Fibroblast of skin of left quadriceps (primary cell): ENCODE measurements around the gene ZNF747.
"Not testable (repeated sequence)": the region's sequence is repeated elsewhere in the genome, so short reads cannot be mapped to it uniquely, and the experiment has no call there.

Experiments used
- DNase-seq, 2 experiments: peaks; one replicate each; pipeline ENCODE4 v3.0.0-alpha.2; 2013; ENCODE audit warnings: low read depth in 2 of 2

The ZNF747 gene

DNA sequence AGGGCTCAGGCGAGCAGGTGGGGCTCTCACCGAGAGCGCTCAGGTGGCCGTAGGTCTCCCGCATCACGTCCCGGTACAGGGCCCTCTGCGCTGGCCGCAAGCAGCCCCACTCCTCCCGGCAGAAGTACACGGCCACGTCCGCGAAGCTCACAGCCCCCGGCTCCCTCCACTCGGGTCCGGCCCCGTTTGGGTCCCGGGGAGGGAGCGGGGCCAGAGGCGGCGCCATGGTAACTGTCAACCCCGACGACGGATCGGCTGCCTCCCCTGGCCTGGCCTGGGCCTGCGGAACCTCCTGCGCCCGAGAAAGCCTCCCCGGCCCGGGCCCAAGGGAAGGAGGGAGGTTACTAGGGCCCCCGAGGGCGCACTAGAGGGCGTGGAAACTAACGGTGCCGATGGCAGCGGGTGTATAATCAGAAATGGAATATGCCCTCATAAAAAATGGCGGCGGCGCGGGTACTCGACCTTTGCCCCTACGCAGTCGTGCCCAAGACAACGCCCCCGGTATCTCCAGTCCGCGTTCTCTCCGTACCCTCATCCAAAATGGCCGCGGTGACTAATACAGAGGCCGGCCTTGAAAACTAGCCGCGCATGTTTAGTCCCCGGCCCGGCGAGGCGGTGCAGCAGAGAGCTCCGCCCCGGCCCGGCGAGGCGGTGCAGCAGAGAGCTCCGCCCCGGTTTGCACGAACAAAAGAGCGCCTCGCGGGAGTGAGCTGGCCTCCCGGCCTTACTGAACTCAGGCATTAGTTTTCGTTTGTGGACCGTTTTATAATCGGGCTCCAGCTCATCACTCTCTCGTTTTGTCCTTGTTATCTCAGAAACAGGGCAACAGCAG is 23.5 kb upstream of the ZNF747 start, which contains the start of gene ZNF764:
Gene ZNF764 (minus strand): TSS at position 418 of the 832 bp plus-strand sequence. CDS start 192 bp downstream, at position 226.
- peak; percentile 96 for DNase-seq

DNA sequence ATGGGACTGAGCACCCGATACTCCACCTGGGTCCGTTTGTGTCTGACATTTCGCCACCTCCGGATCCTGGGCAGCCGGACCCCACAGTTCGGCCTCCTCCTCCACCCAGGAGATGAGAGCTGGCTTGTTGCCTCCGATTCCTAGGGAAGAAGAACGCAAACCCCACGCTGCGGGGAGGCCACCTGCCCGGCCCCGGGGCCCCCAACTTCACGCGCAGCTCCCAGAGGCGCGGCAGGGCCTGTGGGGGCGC is 23.0 kb upstream of the ZNF747 start:
- no peak for DNase-seq

DNA sequence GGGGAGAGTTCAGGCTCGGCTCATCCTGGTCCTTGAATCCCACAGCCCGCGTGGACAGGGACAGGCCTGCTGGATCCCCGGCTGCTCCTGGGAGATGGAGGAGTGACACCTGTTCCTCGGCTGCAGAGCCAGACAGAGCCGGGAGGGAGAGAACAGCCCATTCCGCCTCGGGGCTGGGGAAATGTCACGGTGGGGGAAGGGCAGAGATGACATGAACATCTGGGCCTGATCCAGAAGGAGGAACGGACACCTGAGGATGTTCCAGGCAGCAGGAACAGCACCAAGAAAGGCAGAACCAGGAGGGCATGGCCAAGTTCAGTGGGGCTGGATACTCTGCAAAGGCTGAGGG is 21.4 kb upstream of the ZNF747 start:
- no peak for DNase-seq

DNA sequence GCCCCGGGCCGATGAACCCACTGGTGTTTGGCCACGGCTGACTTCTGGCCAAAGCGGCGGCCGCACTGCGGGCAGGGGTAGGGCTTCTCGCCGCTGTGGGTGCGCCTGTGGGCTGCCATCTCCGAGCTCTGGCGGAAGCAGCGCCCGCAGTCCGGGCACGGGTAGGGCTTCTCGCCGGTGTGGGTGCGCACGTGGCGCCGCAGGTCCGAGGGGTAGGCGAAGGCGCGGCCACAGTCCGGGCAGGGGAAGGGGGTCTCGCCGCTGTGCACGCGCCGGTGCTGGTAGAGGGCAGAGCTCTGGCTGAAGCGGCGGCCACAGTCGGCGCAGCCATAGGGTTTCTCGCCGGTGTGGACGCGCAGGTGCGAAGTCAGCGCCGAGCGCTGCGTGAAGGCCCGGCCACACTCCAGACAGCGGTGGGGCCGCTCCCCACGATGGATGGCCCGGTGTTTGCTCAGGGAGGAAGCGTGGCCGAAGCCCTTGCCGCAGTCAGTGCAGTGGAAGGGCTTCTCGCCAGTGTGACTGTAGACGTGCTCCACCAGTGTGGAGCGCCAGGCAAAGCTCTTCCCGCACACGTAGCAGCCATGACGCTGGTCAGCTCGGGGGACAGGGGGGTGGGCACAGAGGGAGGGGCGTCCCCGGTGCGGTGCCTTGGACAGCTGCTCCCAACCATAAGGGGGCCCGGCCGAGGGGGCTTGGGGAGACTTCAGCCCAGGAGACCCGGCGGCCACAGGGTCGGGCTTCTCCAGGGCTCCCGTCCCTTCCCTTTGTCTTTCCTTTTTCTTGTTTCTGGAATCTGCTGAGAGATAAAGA is 20.9 kb upstream of the ZNF747 start:
- no peak for DNase-seq

DNA sequence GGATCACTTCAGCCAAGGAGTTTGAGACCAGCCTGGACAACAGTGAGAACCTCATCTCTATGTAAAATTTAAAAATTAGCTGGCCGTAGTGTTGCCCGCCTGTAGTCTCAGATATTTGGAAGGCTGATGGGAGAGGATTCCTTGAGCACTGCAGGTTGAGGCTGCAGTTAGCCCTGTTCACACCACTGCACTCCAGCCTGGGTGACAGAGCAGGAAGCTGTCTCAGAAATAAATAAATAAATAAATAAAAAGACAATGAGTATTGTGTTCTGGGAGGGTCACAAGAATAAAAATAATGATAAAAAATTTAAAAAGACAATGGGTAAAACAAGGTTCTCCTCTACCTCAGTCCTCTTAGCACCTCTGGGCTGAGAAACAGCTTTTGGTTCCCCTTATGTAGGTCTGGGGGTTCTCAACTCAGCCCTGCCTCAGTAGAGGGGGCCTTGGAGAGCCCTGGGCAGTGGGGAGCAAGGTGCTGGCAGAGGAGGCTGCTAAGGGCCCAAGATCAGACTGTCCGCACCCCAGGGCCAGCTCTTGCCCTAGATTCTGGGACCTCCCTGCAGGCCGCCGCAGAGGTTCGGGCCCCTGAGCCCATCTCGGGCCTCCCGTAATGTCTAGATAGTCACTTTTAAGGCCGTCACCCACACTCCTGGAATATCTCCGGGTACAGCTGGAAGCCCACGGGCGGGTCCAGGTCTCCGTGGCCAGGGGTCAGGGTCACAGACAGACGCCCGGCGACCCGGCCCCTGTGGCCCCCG is 20.1 kb upstream of the ZNF747 start:
- no peak for DNase-seq

DNA sequence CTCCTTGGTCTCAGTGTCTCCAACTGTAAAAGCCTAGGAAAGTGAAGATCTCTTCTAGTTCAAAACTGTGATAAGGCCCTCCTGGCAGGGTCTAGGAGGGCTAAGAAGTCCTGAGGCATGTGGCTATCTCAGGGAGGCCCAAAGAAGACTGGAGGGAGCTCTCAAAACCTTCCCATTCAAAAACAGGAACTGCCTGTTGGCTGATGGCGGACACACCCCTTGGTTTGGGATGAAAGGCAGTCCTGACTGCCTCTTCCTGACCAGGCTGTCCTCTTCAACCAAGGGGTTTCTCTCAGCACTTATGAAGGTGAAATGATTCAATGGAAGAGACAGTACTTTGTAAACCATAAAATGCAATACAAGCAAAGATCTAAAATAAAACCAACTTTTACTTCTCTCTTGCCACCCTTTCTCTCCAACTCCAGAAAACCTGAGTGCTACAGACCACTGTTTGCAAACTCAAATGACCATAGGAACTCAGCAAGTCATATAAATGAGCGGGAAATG is 18.8 kb upstream of the ZNF747 start:
- no peak for DNase-seq

DNA sequence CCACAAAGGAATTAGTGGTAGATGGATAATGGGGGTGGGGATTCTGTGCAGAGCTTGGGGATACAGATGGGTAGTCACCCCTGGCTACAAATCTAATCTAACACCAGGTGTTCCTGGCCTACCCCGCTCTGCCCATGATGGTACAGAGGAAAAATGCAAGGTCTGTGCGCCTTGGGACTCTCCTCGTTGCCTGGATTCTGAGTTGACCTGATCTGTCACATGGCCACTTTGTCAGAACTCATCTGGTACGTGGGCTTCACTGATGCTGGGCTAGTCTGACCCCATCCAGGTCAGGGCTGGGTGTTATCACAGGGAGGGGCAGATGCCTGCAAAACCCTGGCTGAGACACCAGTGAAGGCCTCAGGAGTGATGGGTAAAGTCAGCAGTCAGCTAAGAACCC is 18.3 kb upstream of the ZNF747 start:
- no peak for DNase-seq

DNA sequence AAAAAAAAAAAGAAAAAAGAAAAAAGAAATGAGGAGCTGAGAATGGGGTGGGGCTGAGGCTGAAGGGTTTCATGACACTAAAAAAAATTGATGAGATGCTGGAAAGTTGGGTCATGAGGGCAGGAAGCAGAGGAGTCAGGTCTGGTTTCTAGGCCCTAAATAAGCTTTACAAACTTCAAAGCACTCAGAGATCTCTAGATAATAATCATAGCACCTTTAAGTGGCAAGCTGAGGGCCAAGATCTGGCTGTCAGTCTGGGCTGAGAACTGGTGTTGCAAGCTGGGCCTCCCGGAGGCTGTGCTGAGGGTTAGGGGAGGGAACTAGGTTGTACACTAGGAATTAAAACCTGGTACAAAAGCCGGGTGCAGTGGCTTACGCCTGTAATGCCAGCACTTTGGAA is 17.1 kb upstream of the ZNF747 start:
- no peak for DNase-seq

DNA sequence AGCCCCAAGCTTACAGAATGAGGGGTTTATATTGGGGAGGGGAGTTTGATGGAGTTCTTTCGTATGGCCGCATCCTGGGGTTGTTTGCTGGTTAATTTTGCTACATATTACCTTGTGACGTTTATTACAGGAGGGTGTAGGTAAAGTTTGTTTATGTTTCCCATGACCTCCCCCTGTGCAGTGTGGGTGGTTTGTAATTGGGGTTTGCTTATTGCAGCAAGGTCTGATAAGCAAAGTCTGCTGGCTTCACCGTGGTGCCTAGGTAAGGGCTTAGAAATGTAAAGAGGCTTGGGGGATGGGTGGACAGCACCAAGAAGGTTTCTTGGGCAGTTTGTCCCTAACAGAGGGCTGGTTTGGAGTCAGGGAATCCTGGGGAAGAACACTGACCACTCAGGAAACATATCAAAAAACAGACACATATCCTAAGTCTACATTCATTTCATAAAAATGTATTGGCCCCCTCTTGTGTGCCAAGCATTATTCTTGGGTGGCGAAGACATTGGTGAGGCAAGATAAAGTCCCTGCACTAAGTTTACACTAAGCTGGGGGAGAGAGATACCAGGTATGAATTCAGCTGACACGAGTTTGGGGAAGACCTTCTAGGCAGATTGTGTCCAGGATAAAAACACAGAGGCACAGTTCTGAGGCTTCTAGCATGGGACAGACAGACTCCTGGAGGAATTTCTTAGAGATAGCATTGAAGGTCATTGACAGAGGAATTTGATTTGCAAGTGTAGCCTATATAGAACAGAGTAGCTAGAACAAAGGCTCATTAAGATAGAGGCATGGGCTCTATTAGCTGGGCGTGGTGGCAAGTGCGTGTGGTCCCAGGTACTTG is 14.0 kb upstream of the ZNF747 start:
- no peak for DNase-seq

DNA sequence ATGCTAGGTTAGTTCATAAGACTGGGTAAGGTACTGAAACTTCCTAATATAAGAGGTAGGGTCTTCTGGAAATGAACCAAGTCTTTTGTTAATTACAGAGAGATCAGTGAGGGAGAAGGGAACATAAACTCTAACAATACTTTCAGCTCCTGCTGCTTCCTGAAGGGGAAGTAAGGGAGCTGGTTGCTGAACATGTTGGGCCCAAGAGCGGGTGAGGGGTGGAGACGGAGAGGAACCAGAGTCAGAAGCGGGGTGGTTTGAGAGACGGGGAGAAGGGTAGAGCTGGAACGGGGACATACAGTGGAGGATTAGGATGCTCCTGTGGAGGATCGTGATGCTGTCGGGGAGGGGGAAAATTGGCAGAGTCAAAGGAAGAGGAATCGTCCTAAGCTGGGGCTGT is 11.5 kb upstream of the ZNF747 start:
- DNase-seq, result no peak

DNA sequence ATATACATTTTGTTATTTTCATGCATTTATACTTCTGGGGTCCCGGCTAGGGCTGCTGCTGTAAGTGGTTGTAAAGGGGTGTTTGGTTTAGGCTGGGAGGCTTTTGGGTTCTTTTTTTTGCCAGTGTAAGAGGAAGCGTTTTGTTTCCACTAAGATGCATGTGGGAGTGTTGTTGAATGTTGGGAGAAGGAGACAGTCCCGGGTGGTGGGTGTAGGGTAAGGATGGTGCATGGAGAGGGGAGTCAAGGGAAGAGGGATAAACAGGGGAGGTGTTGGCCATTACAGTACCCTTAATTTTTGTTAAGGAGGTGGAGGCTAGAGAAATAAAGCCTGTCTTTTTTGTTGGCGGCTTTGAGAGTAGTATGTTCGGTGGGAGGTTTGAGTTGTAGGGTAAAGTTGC is 8.4 kb upstream of the ZNF747 start:
- DNase-seq, result no peak

DNA sequence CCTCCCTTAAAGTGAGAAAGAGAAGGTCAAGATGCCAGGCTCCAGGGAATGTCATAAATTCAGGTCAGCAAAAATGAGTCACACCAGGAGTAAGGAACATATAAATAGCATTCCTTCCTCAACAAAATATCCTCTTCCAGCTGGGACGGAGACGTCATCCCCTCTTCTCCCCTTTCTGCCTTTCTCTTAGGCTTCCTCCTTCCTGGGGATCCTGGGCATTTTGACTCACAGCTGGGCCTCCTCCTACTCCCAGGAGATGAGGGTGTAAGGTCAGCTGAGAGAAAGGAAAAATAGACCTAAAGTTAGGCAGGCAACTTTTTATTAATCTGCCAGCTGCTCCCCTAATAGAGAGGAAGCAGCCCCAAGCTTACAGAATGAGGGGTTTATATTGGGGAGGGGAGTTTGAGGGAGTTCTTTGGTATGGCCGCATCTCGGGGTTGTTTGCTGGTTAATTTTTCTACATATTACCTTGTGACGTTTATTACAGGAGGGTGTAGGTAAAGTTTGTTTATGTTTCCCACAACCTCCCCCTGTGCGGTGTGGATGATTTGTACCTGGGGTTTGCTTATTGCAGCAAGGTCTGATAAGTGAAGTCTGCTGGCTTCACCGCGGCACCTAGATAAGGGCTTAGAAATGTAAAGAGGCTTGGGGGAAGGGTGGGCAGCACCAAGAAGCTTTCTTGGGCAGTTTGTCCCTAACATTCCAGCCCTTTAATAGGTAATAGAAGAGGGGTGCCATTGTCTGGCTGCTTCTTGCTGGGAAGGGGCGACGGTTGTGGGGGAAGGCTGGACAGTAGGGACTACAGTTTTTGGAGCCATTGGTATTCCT is 7.1 kb upstream of the ZNF747 start:
- DNase-seq, result no peak

DNA sequence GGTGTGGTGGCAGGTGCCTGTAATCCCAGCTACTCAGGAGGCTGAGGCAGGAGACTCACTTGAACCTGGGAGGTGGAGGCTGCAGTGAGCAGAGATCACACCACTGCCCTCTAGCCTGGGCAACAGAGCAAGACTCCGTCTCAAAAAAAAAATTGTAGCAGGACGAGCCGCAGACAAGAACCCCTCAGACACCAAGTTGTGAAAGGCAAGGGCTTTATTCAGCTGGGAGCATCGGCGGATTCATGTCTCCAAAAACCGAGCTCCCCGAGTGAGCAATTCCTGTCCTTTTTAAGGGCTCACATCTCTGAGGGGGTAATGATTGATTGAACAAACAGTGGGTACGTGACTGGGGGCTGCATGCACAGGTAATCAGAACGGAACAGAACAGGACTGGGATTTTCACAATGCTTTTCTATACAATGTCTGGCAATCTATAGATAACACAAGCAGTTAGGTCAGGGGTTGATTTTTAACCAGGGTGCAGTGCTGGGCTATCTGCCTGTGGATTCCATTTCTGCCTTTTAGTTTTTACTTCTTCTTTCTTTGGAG is 6.3 kb upstream of the ZNF747 start:
- not testable (repeated sequence) for DNase-seq

DNA sequence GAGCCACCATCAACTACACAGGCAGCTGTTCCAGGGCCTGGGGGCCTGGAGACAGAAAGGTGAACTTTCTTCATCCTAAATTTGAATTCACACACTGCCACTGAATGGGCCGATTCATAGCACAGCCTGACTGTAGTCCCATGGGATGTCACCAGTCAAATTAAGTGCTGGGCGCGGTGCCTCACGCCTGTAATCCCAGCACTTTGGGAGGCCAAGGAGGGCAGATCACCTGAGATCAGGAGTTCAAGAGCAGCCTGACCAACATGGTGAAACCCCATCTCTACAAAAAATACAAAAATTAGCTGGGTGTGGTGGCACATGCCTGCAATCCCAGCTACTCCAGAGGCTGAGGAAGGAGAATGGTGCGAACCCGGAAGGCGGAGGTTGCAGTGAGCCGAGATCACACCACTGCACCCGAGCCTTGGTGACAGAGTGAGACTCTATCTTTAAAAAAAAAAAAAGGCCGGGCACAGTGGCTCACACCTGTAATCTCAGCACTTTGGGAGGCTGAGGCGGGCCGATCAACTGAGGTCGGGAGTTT is 5.4 kb upstream of the ZNF747 start:
- DNase-seq, result not testable (repeated sequence)

DNA sequence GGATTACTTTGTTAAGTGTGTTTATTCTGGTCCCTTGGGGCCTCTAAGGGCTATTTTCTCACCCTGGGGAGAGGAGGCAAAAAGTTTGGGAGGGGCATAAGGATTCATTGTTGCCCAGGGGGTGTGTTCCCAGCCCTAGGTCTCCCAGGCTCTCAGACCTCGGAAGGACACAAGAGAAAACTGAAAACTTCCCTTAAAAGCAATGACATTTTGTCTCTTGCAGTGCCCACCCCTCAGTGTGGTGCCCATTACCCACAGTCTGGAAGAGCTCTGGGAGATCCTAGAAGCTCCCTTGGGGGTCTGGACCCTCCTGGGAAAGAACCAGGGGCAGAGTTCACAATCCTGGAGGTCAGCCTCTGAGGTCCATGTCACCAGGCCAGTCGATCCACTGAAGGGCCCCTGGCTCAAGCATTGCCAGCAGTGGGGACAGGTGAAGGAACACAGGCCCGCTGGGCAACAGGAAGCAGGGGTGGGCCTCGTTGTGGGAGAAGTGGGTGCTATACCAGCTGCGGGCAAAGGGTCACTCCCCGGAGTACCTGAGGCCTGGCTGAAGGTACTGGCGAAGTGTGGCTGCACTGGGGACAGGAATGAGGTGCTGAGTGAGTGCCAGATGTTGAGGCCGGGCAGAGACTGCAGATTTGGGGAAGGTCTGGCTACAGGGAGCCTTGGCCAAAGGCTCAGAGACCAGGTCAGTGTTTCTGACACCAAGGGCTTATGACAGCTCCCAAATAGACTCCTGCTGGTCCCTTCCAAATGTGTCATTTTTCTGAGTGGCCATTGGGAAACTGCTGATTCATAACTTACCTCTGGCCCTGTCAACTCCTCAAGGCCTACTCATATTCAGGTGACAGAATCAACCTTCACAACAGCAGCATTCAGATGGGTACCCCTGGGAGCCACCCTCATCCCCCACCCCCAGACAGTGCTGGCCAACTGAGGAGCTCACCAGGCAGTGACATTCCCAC is 4.6 kb upstream of the ZNF747 start:
- DNase-seq, result no peak

DNA sequence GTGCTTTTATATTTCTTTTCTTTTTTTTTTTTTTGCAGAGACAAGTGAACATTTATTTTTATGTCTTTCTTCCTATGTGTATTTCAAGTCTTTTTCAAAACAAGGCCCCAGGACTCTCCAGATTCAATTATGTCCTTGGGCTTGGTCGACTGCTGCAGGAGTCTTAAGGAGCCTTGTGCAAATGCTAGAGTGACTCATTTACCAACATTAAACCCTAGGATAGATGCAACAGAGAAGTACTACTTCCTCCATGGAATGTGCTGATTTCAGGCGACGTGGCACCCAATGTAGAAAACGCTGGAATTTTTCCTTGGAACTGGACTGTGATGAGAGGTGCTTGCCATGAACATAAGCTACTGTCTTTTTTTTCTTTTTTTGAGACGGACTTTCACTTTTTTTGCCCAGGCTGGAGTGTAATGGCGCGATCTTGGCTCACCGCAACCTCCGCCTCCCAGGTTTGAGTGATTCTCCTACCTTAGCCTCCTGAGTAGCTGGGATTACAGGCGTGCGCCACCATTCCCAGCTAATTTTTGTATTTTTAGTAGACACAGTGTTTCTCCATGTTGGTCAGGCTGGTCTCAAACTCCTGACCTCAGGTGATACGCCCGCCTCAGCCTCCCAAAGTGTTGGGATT is 1.9 kb upstream of the ZNF747 start:
- DNase-seq, result not testable (repeated sequence)

DNA sequence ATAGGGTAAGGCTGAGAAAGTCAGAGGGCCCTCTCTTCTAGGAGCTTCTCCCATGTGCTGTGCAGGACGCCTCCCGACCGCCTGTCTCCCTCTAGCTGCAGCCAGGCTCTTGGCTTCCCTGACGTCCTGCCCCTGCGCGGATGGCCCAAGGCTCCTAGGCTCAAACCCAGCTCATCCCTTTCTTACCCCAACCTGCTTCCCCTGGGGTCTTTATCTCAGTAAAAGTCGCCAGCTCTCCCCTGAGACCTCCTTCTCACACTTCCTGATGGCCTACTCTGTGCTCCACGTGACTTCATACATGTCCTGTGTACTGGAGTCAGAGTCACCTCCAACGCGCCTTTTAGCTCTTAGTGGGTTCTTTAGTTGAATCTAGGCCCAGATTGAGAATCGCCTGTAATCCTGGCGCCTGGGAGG is 1.1 kb upstream of the ZNF747 start:
- DNase-seq, result no peak

DNA sequence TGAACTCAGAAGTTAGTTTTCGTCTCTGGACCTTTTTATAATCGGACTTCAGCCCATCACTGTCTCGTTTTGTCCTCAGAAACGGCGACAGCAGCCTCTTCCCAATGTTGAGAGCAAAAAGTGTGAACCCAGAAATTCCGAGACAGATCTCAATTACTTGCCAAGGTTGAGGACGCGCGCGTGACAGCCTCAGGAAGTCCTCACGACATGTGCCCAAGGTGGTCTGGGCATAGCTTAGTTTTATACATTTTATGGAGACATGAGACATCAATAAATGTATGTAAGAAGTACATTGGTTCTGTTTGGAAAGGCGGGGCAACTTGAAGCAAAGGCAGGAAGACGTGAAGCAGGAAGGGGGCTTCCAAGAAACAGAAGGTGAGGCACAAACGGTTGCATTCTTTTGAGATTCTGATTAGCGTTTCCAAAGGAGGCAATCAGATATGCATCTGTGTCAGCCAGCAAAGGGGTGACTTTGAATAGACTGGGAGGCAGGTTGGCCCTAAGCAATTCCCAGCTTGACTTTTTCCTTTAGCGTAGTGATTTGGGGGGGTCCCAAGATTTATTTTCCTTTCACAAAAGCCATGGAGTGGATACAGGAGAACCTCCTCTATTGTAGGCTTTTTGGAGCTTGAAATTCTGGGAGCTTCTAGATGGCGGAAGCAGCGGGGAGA is 583 bp upstream of the ZNF747 start:
- DNase-seq, result no peak
